GM18511 (cell line): ENCODE results near the gene VAPA.

Source experiments
- ATAC-seq: cut with Tn5 transposase; IDR thresholded peaks from one replicate; pipeline ENCODE4 v1.9.1; 2021; ENCODE audit warnings: mild to moderate bottlenecking, moderate library complexity; ENCODE audit not compliant: unreplicated experiment

VAPA gene

DNA sequence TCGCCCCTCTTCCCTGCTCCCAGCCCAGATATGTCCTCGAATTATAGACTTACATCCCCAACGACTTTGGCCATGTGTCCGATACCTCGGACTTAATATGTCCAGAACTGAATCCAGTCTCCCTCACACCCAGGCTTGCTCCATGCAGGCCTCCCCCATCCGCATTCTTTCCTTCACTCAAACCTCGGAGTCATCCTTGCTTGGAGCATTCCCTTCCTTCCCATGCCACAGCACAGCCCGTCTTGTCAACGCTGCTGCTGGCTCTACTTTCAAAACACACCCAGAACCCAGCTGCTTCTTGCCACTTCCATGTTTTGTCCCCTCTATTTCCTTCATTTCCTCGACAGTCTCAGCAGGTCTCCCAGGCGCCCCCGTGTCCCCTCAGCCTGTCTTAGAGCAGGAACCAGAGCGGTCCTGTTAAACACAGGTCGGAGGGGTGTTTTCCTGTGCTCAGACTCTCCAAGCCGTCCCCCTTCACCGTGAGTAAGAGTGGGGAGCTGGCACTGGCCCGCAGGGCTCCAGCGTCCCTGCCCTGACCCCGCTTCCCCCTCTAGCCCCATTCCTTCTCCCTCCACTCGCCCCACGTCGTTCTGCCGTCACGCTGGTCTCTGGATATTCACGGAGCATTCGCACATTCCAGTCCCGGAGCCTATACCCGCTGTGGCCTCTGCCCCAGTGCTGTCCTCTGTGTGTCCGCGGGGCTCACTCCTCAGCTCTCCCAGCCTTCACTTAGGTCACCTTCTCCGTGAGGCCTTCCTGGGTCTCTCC, 54.4 kb downstream of the VAPA start:
- no peak for ATAC-seq

DNA sequence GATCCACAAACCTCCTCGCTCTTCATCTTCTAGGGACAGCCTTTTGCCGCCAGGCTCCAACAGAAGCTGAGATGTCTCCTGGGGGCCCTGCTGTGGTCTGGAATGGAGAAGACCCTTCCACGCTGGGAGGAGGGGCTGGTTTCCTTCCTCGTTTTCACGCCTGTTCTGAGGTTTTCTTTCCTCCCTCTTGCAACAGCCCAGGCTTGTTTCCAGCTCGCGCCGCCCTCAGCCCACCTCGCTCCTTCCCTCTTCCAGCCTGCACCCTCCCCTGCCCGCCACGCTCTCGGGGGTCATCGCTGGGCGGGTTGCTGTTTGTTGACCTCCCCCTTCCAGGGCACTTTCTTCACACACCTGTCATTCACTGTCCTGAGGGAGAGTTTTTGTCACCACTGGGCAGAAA, 55.4 kb downstream of the VAPA start:
- no peak for ATAC-seq

DNA sequence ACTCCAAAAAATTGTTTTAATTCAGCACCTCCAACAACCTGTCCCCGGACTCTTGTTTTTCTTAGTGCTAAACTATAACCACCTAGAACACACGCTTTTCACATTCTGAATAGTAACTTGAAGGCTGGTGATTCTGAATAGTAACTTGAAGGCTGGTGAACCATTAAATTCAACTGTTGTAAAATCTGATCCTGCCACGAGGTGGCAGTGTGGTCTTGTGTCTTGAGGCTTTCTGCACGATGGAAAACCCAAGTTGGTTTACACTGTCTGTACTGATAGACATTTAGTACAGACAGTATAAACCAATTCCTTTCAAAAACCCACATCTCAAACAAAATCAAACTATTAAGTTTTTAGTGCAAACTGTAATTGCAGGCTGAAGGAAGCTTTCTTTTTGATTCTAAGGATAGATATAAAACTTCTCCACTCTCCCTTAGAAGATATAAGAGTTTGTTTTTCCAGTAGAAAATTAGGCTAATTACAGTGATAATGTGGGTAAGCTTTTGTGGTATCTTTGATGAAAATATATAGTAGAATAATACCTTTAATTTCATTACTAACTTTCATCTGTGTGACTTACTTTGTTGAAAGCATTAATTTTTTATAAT, 57.6 kb downstream of the VAPA start:
- ATAC-seq = no peak

DNA sequence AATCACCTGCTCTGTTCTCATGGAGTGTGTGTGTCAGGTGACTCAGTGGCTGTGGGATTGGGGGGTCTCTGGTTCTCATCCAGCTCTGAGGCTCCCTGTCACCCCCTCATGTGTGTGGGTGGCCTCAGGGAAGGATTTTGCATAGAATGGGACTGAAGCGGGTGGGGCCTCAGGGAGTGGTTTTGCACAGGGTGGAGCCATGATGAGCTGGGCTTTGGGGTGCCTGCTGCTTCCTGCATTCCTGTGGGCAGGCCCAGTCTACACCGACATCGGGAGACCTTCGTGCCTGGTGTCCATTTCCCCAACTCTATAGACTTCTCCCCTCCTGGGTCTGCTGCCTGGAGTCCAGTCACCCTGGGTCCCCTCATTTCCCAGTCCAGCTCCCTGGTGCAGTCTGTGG, 59.7 kb downstream of the VAPA start:
- no peak for ATAC-seq

DNA sequence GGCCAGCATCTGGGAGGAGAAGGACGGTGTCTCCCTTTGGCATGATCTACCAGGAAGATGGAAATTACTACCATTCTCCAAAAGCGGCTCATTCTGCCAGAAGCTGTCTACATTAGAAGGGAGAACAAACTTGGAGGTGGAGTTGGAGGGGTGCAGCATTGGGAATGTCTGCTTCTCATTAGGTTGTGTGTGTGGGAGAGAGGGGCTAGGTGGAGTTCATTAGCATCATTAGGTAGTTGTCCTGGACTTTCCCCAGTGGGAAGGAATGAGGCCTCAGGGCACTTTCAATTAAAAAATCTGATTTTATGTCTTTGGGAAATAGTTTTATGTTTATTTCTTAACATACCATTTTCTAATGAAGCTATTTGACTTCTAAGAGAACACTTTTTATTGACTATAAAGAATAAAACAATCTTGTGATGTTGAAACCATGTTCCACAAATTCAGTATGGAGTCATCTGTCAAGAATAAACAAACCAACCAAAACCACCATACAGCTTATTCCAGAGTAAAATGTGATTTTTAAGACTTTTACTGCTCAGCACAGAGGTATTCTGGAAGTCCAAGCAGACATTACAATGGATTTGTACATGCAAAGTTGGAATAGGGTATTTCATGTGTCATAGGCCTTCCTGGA, 60.6 kb downstream of the VAPA start:
- ATAC-seq = no peak

DNA sequence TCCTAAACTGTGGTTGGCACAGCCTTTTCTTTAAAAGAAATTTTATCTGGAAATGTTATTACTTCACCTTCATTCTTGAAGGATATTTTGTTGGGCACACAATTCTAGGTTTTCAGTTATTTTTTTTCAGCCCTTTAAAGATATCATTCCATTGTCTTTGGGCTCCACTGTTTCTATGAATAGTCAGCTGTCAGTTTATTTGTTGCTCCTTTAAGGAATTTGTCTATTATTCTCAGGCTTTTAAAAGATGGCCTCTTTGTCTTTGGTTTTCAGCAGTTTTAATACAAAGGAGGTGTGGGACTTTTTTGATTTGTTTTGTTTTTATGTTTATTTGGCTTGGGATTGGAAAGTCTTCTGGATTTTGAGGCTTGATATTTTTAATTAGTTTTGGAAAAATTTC, 61.8 kb downstream of the VAPA start:
- no peak for ATAC-seq

DNA sequence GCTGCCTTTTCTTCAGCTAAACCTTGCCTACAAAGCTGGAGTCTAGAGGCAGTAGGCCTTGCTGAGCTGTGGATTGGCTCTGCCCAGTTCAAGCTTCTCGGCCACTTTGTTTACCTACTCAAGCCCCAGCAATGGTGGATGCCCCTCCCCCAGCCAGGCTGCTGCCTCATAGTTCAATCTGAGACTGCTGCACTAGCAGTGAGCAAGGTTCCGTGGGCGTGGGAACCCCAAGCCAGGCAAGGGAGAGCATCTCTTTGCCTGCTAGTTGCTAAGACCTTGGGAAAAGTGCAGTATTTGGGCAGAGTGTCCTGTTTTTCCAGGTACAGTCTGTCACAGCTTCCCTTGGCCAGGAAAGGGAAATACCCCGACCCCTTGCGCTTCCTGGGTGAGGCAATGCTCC, 68.9 kb downstream of the VAPA start:
- no peak for ATAC-seq

DNA sequence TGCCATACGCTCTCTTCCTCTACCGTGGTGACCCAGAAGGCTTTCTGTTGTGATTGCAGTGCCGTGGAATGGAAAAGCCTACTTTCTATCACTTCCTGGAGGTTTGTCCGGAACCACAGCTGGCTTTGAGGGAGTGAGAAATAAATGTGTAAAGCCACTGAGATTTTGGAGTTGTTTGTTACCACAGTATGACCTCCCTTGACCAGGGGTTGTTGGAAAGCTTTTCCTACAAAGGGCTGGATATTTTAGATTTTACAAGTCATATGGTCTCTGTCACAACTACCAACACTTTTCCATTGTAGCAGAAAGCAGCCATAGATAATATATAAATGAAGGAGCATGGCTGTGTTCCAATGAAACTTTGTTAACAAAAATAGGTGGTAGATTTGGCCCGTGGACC, 70.3 kb downstream of the VAPA start:
- ATAC-seq = no peak

DNA sequence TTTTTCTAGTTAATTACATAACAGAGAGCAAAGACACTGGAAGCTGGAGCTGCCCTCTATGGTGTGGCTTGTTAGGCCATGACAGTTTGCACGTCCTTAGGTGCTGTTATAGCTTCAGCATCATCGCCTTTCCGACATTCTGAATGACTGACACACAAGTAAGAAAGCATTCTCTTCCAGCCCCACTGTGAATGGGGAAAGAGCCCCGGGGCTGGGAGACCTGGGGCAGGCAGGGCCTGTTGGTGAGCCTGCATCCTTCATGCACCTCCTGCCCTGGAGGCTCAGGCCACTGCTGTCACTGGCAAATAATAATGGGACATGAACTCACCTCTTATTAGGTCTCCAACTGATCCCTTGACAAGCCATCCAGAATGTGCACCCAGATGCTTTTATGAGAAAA, 71.8 kb downstream of the VAPA start:
- no peak for ATAC-seq

DNA sequence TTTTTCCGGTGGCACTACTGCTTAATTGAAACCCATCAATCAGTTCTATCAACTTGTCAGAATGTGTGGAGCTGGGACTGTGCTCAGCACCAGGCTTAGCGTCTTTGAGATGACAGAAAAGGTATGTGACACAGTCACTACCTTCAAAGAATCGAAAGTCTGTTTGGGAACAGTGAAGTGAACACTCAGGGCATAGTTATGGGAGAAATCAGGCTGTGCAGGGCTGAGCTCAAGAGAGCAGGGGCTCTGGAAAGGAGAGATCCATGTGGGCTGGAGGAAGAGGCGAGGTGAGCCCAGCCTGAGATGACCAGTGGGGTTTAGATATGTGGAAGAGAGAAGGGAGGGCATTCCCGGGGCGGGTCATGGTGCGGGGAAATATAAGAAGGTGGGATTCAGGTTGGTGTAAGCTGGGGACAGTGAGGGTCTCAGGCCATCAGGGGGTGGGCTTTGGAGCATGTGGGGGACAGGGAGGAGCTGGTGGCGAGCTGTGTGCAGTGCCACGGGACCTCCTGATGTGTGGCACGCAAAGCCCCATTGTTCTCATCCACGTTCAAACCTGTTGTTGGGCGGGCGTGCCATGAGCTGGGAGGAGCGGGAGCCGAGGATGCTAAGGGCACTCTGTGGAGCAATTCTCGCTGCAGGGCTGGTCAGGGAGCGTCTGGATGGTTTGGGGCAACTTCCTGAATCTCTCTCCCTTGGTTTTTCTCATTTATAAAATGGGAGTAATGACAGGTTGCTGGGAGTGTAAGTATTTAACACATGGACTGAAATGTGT, 72.5 kb downstream of the VAPA start:
- no peak for ATAC-seq

DNA sequence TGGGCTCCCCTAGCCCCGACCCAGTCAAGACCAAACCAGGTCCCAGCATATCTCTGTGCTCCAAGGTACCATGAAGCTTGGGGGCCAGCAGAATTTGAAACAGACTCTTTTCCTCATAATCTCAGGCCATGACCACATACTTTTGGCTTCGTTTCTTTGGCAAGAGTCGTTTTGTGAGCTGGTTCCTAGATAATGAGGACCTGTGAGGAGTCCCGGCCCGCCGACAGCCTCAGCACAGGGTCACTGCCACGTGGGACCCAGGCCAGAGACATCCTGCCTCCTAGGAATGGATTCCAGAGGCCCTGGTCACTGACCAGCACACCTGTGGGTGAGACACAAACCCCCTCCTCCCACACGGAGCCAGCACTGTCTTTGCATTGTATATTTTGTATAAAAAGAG, 73.5 kb downstream of the VAPA start:
- ATAC-seq = no peak

DNA sequence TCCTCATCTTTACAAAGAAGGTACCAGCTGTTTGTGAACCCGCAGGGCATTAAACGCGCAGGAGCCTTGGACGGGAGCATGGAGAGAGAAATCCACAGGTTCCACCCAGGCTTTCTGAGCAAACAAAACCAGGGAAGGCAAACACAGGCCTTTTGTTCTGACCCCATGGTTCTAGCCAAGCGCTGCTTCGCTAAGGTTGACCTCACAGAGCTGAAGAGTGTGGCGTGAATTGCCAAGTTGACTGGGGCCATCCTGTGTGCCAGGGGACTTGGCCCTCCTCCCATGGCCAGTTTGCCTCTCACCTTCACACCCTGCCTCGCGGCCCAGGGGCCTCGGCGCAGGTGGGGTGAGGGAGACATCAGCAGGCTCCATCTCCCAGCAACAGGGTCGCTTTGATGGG, 74.1 kb downstream of the VAPA start:
- no peak for ATAC-seq

DNA sequence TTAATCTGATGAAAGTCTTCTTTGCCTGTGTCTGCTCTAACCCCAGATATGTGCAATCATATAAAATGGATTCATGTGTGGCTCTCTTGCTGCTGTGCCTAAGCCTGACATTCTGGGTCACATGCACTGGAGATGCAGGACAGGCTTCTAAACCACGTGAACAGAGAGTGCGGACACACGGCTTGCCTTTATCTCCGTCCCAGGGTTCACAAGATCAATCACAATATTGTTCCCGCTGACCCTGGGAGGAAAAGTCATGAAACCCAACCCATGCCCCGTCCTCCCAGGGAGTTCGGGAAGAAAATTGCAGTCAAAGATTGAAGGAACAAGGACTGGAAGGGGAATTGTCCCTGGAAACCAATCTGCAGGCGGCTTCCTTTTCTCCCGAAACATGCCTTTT, 74.8 kb downstream of the VAPA start:
- ATAC-seq = no peak

DNA sequence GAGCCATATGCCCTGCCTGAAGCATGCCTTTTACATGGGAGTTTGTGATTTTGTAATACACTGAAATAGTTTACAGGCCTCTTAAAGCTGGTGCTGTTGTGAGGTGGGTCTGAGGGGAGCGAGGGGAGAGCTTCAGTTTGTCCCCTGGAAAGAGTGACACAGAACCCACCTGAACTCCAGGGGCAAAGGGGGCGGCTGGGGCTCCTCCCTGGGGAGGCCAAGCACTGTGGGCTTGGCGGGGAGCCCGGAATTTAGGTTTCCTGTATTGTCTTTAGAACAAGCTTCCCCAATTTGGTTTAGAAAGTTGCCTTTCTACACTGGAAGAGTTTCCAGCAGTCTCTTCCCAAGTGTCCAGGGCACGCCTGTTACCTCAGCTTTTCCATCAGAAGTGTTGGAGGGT, 75.7 kb downstream of the VAPA start:
- ATAC-seq = no peak

DNA sequence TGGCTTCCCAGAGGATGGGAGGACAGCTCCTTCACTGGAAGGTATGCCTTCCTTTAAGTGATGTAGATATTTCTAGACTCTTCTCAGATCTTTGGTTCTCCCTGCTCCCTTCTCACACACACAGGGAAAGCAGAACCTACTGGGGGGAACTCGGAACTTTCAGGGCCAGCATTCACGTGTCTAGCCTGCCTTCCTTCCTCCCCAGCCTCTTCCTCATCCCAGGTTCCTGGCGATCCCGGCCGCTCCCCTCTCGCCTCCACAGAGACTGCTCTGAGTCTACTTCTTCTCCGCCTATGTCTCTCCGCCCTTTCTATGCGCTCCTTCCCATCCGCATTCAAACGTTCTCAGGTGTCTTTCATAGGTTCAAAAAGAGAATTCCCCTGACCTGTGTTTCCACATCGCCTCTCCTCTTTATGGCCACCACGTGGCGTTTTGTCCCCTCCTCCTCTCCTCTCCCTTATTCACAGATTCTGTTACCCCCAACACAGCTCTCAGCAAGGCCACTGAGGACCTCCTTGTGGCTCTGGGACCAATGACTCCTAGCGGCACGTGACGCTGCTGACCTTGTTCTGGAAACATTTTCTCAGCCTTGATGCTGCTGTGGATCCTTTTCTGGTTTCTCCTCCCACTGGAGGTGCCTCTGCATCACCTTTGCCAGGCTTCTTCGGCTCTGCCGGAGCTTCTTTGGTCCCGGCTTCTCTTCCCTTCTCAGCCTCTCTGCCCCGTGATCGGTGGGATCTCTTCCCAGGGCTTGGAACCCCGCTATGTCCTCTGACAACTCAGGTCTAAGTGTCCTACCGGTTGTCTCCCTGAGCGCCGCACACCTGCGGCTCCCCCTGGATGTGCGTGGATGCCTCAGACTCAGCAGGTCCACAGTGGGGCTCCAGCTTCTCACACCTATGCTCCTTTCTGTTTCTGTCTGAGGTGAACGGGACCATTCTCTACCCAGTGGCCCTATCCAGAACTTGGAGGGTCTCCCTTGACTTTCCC, 77.5 kb downstream of the VAPA start:
- no peak for ATAC-seq

DNA sequence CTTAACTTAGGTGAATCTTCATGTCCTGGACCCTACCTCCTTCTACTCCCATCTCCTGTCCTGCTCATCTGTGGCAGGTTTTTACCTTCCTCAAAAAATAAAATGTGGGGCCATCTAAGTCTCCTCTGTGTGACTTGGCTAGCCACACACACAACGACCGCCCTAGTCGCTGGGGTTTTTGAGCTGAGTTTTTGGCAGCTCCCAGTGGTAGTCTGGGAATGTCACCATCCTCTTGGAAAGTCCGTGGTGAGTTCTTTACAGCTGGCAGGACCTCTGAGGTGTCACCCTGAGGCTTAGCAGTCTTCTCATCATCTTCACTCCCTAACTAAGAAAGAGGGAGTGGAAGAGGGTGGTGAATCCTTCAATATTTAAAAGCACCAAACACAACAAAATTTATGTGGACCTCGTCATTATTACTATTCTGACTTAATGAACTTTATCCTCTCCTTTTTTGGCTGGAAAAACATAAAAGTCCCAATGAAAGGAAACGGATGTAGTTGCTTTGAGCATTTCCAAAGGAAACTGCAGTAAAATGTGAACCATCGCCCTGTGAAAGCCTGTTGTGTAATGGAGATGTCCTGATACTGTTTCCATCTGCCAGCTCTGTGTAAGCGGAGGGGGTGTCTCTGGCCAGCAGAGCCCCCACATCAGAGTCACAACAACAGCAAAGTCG, 78.6 kb downstream of the VAPA start:
- ATAC-seq = no peak

DNA sequence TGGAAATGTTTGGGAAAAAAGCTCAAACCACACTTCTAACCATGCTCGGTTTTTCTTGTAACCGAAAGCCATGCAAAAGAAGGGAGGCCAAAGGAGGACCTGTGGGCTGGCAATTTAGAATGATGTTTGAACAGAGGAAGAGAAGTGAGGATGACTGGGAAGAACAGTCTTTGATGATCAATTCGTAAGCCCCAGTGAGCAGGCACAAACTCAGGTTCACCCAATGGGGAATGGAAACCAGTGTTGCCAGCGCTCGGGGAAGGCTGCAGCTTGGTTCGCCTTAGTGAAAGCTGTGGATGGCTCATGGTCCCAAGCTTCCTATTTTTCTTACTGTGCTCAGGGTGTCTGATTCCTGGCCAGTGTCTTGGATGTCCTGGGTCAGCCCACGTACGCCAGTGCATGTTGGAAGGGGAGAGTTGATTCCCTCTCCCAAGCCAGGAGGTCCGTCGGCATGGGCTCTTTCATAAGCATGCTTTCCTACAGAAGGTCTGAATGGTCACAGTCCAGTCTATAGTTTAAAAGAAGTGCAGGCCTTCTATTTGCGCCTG, 79.2 kb downstream of the VAPA start:
- no peak for ATAC-seq

DNA sequence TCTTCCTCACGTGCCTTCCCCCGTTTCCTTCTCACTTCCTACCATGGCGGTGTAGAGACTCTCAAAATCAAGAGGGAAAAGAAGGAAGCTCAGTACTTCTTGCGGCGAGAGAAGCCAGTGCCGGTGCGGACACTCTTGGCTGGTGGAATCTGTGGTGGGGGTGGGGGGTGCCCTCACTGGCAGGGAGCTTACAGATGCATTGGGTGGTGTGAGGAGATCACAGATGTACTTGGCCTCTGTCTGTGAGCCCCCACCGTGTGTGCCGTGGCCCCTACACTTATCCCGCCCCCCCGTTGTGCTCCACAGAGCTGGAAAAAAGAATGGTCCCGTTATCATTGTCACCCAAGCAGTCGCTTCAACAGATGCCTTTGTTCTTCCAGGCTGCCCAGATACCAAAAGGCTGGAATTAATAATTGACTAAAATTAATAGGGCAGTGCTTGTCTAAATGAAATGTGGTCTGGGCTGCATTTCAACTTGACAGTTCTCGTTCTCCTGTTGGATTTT, 79.8 kb downstream of the VAPA start:
- no peak for ATAC-seq

DNA sequence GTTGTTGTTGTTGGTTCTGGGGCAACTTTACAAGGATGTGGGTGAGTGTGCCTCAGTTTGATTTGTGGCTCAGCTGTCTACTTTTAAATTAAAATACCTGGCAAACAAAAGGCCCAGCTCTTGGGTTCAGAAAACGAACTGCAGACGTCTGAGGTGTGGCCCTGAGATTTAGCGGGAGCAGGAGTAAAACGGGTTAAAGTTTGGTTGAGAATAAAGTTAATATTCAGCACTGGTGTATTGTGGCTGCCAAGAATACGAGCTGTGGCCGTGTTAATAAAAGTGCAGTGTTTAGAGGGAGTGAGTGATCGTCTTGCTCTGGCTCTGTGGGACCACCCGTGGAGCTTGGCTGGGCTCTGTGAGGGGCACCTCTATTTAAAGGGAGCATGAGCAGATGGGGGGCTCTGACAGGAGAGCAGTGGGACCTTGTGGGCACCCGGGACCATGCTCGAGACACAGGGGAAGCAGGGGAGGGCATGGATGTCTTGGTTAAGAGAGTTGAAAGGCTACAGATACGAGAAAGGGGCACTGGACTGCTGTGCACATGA, 80.3 kb downstream of the VAPA start:
- ATAC-seq = no peak
